ENCODE results near the gene IFNL3.
A peak's percentile ranks its signal among the peaks of the same experiment; 100 is the strongest.

IFNL3 gene

DNA sequence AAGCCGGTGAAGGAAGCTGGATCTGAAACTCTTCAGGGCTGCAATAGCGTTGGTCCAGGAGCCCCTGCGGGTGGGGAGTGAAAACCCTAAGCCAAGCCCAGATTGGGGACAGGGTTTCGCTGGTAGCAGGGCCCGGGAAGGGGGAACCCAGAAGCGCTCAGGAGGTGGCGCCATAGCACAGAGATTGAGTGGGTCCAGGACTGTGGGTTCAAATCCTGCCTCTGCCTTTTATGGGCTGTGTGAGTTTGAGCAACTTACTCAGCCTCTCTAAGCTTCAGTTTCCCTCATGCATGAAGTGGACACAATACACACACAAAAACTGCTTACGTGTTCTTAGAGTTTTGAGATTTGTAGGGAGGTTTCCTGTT, 32.4 kb downstream of the IFNL3 start:
- no peak for DNase-seq

DNA sequence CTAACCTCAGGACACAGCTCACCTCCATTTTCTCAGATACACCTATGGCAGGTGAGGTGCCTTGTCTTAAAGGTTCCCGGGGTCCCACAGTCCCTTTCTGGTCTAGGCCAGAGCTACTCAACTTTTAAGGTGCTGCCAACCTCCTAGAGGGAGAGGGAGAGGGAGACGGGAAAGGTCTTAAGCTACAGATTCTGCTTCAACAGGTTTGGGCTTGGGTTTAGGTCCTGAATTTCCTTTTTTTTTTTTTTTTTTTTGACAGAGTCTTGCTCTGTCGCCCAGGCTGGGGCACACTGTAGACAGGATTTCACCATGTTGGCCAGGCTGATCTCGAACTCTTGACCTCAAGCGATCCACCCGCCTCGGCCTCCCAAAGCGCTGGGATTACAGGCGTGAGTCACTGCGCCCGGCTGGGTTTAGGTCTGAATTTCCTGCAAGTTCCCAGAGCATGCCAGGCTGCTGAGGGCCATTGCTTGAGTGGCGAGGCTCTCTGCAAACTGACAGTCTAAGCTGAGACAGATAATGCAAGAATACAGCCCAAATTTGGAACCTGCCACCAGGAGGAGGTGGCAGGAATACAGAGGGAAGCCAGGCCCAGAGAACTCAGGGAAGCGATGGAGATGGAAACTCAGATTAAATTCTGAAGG, 33.0 kb downstream of the IFNL3 start:
- no peak for DNase-seq

DNA sequence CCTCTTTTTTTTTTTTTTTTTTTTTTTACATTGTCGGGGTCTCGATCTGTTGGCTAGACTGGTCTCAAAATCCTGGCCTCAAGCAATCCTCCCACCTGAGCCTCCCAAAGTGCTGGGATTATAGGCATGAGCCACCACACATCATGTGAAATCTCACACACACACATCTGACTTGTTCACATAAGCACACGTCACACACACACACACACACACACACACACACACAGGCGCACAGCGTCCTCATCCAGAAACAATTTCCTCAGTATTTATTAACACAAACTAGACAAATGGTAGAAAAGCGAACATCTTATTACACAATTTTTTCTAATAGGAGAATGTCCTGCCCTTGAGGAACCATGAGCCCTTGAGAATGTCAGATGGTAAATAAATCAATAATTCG, 35.6 kb downstream of the IFNL3 start:
- DNase-seq: no peak

DNA sequence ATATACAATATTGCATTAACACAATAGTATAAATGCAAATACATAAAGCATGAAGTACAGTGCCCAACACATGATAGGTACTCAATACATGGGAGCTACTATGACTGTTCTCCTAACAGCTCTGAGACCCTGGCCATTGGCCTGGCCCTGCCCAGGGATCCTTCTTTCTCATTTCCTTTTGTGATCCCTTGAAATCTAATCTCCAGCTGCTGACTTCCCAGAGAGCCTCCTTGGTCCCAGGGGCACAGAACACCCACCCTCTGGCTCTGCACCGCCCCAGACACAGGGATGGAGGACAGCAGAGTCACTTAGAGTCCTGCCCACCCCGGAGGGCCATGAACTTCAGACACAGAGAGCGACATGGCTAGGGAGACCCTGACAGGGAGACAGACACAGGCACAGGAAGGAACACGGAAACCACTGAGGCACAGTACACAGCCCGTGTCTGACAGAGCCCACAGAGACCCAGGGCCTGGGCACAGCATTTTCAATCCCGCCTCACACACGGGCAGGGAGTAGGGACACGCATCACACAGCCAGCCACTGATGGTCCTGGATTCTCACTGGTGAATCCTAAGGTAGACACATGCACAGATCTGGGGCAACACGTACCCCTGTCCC, 36.5 kb downstream of the IFNL3 start:
- DNase-seq: no peak

DNA sequence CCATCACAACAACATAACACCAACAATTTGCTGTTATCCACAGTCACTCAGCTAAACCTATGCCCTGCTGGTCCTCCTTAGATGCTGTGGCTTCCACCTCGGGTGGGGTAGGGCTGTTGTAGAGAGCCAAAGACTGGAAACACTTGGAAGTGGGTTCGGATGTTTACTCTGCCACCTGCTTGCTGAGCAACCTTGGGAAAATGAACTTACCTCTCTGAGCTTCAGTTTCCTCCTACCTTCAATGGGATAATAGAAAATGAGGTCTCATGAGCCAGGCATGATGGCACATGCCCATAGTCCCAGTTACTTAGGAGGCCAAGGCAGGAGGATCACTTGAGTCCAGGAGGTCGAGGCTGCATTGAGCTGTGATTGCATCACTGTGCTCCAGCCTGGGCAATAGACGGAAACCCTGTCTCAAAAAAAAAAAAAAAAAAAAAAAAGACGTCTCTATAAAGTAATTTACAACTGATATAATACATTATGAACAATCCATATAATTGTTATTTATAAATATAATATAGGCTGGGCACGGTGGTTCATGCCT, 37.4 kb downstream of the IFNL3 start:
- no peak for DNase-seq

DNA sequence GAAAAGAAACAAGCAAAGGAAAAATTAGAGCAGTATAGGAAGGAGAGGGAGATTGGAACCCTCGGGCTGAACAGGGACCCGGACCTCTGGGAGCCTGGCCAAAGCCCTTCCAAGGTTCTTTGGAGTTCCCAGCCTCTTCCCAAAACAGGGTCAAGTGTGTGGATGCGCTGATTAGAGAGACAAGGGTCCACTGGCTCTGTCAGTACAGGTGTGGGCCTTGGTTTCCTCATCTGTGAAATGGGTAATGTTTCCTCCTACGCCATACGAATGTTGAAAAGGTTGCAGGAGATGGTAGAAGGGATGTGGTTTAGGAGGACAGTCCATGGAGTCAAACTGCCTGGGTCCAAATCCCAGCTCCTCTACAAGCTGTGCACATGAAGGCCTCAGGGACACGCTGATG, 38.7 kb downstream of the IFNL3 start:
- no peak for DNase-seq

DNA sequence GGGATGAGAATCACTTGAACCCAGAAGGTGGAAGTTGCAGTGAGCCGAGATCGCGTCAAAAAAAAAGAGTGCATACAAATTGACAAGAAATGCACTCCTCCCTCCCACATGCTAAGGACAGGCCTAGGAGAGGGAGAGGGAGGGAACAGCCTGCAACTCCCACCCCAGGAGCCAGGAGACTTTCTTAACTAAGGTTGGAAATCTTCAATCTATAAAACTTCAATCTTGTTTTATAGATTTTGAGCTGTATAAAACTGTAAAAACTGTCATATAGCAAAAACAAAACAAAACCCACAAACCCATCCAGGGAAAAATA, 39.4 kb downstream of the IFNL3 start:
- DNase-seq: no peak

DNA sequence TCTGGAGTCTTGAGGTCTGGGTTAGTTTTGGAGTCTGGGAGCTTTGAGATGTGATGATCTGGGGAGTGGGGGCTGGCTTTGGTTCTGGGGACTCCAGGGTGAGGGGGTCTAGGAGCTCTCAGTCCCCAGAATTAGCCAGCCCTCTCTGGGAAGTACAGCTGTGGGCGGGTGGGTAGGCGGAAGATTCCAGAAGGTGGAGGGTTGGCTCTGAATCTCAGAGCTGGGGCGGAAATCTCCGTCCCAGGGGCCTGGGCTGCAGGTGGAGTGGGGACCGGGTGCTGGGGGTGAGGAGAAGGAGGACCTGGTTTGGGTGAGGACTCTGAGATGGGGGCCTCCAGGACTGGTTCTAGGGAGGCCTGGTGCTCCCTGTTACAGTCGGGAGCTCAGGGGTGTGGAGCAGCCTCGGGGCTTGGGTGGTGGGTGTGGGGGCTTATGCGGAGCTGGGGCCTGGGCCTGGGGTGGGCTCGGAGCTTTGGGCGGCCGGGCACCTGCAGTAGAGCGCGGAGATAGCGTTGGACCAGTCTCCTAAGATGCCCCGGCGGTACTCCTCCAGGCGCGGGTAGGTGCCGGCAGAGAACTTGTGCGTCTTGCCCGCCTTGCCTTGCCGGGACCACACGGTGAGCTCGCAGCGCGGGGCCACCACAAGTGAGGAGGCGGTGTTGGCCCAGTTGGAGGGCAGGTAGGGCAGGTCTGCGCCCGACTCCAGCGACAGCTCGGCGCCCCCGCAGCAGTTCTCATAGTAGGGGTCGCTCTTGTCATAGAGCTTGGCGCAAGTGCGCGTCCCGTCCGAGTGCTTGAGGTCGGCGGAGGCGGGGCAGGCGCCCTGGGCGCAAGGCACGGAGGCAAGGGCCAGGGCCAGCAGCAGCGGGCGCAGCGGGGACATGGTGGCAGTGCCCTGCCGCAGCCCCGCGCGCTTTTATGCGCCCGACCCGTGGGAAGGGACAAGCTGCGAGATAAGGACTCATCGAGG, 41.1 kb downstream of the IFNL3 start, which contains the start of gene SYCN:
Gene SYCN, minus strand, starts transcription at position 892 of the 970 bp plus-strand sequence. Its CDS starts 9 bp downstream, at position 883.
- DNase-seq: no peak

DNA sequence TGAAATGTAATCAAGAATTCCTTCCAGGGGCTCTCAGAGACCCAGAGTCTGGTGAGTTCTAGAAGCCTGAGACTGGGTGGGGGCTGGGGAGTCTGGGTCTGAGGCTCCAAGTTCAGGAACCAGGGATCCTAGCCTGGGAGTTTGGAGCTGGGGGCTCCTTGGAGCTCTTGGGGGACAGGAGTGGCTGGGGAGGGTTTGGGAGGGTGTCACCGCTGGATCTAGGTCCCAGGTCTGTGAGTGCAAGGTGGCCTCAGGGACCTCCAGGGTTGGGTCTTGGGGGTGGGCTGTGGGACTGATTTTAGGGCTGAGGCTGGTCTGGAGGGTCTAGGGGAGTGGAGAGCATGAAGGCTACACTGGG, 41.8 kb downstream of the IFNL3 start:
- DNase-seq: no peak

DNA sequence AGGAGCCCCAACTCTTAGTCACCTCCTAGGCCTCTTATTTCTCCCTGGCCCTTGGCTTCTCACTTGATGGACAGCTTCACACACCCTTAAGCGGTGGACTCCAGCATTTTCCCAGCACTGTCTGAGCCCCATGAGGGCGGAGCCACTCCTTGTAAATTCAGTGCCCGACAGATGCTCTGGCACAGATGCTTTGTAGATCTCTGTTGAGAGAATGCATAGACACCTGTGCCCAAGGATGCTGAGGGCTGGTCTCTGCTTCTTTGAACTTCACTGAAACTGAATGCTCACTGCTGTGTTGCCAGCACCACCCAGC, 44.0 kb downstream of the IFNL3 start:
- no peak for DNase-seq

DNA sequence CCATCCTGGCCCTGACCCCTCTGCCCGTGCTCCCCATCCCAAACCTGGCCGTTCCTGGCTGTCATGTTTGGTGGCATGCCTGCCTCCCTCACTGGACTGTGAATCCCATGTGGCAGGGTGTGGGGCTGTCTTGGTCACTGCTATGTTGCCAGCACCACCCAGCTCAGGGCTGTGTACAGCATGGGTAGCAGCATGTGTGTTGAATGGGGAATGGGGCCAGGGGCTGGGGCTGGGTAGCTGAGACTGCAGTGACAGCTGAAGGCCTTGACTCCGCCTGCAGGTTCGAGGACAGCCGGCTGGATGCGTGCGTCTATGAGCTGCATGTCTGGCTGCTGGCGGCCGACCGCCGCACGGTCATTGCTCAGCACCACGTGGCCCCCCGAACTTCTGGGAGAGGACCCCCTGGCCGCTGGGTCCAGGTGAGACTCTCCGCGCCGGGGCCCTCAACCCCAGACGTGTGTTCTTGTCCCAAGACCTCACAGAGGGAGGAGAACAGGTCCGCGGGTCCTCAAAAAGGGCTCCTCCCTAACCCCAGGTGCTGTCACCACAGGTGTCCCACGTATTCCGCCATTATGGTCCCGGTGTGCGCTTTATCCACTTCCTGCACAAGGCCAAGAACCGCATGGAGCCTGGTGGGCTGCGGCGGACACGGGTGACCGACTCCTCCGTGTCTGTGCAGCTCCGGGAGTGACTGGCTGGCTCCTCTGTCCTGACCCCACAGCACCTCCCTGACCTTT, 44.6 kb downstream of the IFNL3 start:
- DNase-seq: no peak

DNA sequence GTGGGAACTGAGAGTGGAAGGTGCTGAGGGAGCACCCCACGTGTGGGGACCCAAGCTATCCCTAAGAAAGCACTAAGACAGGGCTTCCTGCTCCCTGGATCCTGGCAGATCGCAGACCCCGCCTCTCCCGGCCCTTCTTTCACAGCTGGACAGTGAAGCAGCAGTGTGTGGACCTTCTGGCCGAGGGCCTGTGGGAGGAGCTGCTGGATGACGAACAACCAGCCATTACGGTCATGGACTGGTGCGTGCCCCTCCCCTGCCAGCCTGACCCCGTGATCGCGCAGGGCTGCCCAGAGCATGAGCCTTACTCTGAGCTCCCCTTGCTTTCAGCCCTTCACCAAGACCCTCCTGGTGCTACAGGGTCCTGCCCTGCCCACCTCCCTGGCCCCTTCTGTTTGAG, 45.8 kb downstream of the IFNL3 start:
- no peak for DNase-seq

DNA sequence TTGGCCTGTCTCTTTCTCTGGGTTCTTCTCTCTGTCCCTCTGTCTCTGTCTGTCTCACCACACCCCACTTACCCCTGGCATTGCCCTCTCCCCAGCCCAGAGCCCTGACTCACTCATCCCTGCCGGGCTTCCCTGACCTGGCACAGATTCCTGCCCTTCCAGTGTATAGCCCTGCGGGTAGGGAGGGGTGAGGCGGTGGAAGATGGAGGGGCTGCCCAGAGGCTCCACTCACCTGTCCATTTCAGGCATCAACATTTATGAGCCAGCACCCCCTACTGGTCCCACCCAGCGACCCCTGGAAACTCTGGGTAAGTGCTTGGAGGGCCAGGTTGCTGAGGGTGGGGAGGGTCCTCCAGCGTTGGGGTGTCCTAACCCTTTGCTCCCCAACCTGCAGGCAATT, 47.0 kb downstream of the IFNL3 start:
- DNase-seq: no peak

DNA sequence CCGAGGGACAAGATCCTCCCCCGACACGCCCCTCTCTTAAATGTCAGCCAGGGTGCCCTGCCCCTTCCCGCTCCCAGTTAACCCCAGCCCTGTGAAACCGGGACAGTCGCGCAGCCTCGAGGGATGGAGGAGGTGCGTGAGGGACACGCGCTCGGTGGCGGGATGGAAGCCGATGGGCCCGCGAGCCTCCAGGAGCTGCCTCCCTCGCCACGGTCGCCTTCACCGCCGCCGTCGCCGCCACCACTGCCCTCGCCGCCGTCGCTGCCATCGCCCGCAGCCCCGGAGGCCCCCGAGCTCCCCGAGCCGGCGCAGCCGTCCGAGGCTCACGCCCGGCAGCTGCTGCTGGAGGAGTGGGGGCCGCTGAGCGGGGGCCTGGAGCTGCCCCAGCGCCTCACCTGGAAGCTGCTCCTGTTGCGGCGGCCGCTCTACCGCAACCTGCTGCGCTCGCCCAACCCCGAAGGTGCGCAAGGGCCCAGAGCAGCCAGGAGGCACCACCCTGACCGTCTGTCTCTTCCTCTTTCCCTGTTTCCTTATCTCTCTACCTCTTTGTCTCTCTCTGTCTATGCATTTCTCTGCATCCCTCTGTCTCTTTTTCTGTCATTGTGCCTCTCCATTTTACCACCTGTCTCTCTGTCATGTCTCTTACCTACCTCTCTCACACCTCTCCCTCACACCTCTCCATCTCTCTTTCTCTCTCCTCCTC, 47.8 kb downstream of the IFNL3 start, which contains the start of gene NCCRP1:
Gene NCCRP1, plus strand, starts transcription at position 105 of the 703 bp plus-strand sequence. Its CDS starts 19 bp downstream, at position 124.
- no peak for DNase-seq

DNA sequence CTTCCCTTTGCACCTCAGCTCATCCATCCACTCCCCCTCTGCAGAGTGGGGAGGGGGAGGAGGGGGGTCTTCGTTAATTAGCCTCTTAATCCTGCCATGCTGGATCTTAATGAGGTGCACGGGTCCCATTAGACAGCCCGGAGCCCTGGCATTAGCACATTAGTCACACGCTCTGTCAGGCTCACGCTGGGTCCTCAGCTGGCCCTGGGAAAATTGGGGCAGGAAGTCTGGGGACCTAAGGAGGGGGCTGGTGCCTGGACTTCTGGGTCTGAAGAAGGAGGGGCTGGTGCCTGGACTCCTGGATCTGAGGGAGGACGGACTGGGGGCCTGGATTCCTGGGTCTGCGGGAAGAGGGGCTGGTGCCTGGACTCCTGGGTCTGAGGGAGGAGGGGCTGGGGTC, 48.5 kb downstream of the IFNL3 start:
- no peak for DNase-seq

DNA sequence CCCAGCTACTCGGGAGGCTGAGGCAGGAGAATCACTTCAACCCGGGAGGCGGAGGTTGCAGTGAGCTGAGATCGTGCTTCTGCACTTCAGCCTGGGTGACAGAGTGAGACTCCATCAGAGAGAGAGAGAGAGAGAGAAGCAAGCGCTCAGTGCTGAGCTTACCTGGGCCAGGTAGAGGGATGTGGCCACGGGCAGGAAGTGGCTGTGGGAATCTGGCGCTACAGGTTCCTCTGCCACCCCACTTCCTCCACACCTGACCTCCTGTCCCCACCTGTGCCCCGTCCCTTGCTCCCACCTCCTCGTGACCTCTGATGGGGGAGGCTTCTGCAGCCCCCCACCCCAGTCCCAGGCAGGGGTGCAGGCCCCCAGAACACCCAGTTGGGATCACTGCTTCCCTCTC, 49.1 kb downstream of the IFNL3 start:
- DNase-seq: no peak

DNA sequence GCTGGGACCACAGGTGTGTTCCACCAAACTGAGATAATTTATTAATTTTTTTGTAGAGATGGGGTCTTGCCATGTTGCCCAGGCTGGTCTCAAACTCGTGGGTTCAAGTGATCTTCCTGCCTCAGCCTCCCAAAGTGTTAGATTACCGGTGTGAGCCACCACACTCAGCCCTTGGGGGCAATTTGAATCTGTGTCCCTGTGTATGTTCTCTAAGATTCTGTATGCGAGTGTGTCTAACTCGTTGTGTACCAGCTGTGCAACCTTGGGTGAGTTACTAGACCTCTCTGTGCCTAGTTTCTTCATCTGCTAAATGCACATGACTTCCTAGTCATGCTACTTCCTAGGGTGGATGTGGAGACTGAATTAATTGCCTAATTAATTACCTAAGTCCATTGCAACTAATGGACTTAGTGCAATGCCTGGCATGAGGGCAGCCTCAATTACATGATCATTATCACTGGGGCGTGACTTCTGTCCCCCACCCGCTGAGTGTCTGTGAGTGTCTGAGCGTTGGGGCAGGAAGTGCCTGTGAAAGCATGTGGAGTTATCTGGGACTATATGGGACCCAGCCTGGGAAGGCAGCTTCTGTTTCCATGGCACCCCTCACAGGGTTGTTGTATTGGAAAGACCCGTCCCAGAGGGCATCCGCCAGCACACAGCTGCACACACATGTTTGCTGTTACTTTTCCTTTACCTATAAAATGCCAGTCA, 49.8 kb downstream of the IFNL3 start:
- peak; percentile 20 for DNase-seq

DNA sequence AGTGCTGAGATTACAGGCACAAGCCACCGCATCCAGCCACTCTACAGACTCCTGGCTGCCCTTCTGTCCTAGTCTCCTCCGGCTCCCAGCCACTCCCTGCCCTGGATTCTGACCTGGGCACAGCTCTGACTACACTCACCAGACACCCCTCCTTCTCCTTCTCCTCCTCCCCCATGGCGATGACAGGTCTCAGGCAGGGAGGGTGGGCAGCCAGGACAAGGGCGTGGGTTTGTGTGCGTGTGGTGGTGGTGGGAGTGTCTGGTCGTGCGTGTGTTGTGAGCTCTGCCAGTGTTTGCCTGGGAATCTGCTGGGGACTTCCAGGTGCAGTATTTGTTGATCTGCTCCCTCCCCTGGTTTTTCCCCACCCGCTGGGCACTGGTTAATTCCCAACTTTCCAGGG, 51.0 kb downstream of the IFNL3 start:
- DNase-seq: no peak

All from DMS79 treated with DMSO at 0.1 percent for 48 hours (cell line).